ENCODE results near the gene NME3. TPM values are rescaled to one million over a fixed set of nuclear protein-coding genes. Genes with fewer than 3 reads are reported as not detected.

Gene NME3
- total and polyA plus RNA-seq, 9 of the 15 experiments (the other 6 are each of a cell fraction or from before 2014, with no cell fraction given) = 0.68 to 76.3 (median 11.5) TPM

DNA sequence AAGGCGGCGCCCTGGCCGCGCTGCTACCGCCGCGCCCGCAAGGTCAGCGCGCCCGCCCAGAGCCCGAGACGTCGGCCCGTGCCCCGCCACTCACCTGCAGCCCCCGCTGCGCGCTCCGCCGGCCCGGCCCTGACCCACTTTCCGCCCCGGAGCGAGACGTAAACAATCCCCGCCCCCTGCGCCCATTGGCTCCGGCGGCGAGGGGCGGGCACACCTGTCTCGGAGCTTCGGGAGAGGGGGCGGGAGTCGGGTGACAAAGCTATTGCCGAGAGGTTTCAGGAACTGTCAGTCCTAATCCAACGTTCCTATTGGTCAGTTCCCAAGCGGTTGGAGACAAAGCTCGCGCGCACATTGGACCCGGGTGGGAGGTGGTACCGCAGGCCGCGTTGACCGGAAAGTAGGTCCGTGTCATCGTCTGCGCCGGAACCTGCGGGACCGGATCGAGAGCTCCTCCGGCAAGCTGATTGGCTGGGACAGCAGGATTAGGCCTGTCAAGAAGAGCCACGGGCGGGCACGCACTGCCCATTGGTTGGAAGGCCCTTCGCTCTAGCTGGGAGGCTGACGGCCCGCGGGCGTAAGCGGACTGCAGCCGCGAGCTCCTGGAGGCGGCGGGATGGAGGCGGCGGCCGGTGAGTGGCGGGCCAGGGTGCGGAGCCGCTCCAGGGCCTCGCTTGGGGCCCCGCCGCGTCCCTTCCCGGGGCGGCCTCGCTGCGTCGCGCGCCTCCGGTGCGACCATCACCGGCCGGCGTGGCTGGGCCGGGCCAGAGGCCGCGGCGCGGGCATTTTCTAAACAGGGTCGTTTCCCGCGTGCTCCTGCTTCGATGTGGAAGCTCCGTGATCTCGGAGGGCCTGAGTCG lies 11.3 kb upstream of the NME3 start, which contains the start of the genes NUBP2 and SPSB3 (continued):
- peak; percentile 5 for TF ChIP-seq FIP1L1 (IDR thresholded peaks at IDR 0.05; ENCODE audit: low read depth, low read length, poor library complexity, severe bottlenecking)
- TF ChIP-seq ETV6 (IDR thresholded peaks at IDR 0.05; ENCODE audit: borderline replicate concordance in 1 of 2, low read depth in 2 of 2, low read length in 1 of 2) = no peak
- TF ChIP-seq ETV6 (CRISPR knock-in tag; IDR thresholded peaks at IDR 0.05; ENCODE audit: borderline replicate concordance) = no peak
- peak in 1 of 2 experiments; percentile 6; a peak in 1 of 4 replicates for TF ChIP-seq SRF (CRISPR knock-in tag; IDR thresholded peaks at IDR 0.05)
- TF ChIP-seq, protein P1, sequence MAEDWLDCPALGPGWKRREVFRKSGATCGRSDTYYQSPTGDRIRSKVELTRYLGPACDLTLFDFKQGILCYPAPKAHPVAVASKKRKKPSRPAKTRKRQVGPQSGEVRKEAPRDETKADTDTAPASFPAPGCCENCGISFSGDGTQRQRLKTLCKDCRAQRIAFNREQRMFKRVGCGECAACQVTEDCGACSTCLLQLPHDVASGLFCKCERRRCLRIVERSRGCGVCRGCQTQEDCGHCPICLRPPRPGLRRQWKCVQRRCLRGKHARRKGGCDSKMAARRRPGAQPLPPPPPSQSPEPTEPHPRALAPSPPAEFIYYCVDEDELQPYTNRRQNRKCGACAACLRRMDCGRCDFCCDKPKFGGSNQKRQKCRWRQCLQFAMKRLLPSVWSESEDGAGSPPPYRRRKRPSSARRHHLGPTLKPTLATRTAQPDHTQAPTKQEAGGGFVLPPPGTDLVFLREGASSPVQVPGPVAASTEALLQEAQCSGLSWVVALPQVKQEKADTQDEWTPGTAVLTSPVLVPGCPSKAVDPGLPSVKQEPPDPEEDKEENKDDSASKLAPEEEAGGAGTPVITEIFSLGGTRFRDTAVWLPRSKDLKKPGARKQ (CRISPR knock-in tag; IDR thresholded peaks at IDR 0.05) = no peak
- TF ChIP-seq, protein P2, sequence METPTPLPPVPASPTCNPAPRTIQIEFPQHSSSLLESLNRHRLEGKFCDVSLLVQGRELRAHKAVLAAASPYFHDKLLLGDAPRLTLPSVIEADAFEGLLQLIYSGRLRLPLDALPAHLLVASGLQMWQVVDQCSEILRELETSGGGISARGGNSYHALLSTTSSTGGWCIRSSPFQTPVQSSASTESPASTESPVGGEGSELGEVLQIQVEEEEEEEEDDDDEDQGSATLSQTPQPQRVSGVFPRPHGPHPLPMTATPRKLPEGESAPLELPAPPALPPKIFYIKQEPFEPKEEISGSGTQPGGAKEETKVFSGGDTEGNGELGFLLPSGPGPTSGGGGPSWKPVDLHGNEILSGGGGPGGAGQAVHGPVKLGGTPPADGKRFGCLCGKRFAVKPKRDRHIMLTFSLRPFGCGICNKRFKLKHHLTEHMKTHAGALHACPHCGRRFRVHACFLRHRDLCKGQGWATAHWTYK (CRISPR knock-in tag; IDR thresholded peaks at IDR 0.05) = 0 out of 2 replicates have a peak, but pooled peaks have one; percentile 44
- peak; percentile 83 for TF ChIP-seq SP2 (IDR thresholded peaks at IDR 0.05; ENCODE audit: extremely low read depth, low read depth, low read length, poor library complexity, severe bottlenecking)
- TF ChIP-seq, protein P3, sequence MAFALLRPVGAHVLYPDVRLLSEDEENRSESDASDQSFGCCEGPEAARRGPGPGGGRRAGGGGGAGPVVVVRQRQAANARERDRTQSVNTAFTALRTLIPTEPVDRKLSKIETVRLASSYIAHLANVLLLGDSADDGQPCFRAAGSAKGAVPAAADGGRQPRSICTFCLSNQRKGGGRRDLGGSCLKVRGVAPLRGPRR (CRISPR knock-in tag; IDR thresholded peaks at IDR 0.05) = no peak
- TF ChIP-seq ETS2 (tag; IDR thresholded peaks at IDR 0.05; ENCODE audit: borderline replicate concordance, poor library complexity, severe bottlenecking) = no peak
- TF ChIP-seq, protein P4, sequence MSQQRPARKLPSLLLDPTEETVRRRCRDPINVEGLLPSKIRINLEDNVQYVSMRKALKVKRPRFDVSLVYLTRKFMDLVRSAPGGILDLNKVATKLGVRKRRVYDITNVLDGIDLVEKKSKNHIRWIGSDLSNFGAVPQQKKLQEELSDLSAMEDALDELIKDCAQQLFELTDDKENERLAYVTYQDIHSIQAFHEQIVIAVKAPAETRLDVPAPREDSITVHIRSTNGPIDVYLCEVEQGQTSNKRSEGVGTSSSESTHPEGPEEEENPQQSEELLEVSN (IDR thresholded peaks at IDR 0.05; ENCODE audit: borderline replicate concordance in 1 of 2, extremely low read depth in 1 of 2, insufficient read depth in 1 of 2, insufficient read length in 1 of 2, low read depth in 1 of 2, low read length in 1 of 2, poor library complexity in 1 of 2, severe bottlenecking in 1 of 2) = peak in 1 of 2 experiments; percentile 65
- TF ChIP-seq, protein P5, sequence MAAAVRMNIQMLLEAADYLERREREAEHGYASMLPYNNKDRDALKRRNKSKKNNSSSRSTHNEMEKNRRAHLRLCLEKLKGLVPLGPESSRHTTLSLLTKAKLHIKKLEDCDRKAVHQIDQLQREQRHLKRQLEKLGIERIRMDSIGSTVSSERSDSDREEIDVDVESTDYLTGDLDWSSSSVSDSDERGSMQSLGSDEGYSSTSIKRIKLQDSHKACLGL (CRISPR knock-in tag; IDR thresholded peaks at IDR 0.05; ENCODE audit: borderline replicate concordance, poor library complexity, severe bottlenecking) = no peak
- peak; percentile 77 for TF ChIP-seq KHSRP (IDR thresholded peaks at IDR 0.05)
- no peak for TF ChIP-seq ZBED1 (IDR thresholded peaks at IDR 0.05)
- TF ChIP-seq, protein P6, sequence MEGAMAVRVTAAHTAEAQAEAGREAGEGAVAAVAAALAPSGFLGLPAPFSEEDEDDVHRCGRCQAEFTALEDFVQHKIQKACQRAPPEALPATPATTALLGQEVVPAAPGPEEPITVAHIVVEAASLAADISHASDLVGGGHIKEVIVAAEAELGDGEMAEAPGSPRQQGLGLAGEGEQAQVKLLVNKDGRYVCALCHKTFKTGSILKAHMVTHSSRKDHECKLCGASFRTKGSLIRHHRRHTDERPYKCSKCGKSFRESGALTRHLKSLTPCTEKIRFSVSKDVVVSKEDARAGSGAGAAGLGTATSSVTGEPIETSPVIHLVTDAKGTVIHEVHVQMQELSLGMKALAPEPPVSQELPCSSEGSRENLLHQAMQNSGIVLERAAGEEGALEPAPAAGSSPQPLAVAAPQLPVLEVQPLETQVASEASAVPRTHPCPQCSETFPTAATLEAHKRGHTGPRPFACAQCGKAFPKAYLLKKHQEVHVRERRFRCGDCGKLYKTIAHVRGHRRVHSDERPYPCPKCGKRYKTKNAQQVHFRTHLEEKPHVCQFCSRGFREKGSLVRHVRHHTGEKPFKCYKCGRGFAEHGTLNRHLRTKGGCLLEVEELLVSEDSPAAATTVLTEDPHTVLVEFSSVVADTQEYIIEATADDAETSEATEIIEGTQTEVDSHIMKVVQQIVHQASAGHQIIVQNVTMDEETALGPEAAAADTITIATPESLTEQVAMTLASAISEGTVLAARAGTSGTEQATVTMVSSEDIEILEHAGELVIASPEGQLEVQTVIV (CRISPR knock-in tag; IDR thresholded peaks at IDR 0.05; ENCODE audit: borderline replicate concordance) = no peak
- TF ChIP-seq CEBPB (tag; IDR thresholded peaks at IDR 0.05) = no peak
- TF ChIP-seq CXXC5 (CRISPR knock-in tag; IDR thresholded peaks at IDR 0.05) = peak; percentile 89
- TF ChIP-seq GATAD2B (IDR thresholded peaks at IDR 0.05; ENCODE audit: borderline replicate concordance) = peak; percentile 70; the same call in 1 of the 2 replicates
- no peak for TF ChIP-seq RFX7 (CRISPR knock-in tag; IDR thresholded peaks at IDR 0.05)
